Smooth muscle cell (in vitro differentiated cells): ENCODE results near the gene ACTL9. TPM values are rescaled to one million over a fixed set of nuclear protein-coding genes. Genes with fewer than 3 reads are reported as not detected.

ENCODE experiments used
- DNase-seq: peaks from one replicate; lab custom pipeline; 2025; ENCODE audit not compliant: unreplicated experiment; lab: John Stamatoyannopoulos, UW
- H2AFZ ChIP-seq: fragments of 200-600 bp; sonication (generic); 2 replicates; pipeline ENCODE4 v1.6.0; 2016; ENCODE audit warnings: antibody characterized with exemption, low read depth, mild to moderate bottlenecking
- H3F3A ChIP-seq: fragments of 200-600 bp; sonication (generic); 2 replicates; pipeline ENCODE4 v1.6.0; 2017; ENCODE audit warnings: antibody characterized with exemption, low read depth
- H3K27ac ChIP-seq: fragments of 200-600 bp; sonication (generic); 2 replicates; pipeline ENCODE4 v1.5.1; 2016; ENCODE audit warnings: low read depth, mild to moderate bottlenecking
- H3K27me3 ChIP-seq: fragments of 200-600 bp; sonication (generic); 2 replicates; pipeline ENCODE4 v1.6.1; 2016; ENCODE audit warnings: low read depth, mild to moderate bottlenecking
- H3K36me3 ChIP-seq: fragments of 200-600 bp; sonication (generic); 2 replicates; pipeline ENCODE4 v1.5.1; 2016; ENCODE audit warnings: low read depth
- H3K4me1 ChIP-seq: fragments of 200-600 bp; sonication (generic); 2 replicates; pipeline ENCODE4 v1.5.1; 2016; ENCODE audit warnings: low read depth
- H3K4me2 ChIP-seq: fragments of 200-600 bp; sonication (generic); 2 replicates; pipeline ENCODE4 v1.6.0; 2016; ENCODE audit warnings: mild to moderate bottlenecking
- H3K4me3 ChIP-seq: fragments of 200-600 bp; sonication (generic); 2 replicates; pipeline ENCODE4 v1.5.1; 2016; ENCODE audit warnings: mild to moderate bottlenecking
- H3K79me2 ChIP-seq: fragments of 200-600 bp; sonication (generic); 2 replicates; pipeline ENCODE4 v1.6.0; 2016; ENCODE audit warnings: low read depth, mild to moderate bottlenecking
- H3K9ac ChIP-seq: fragments of 200-600 bp; sonication (generic); 2 replicates; pipeline ENCODE4 v1.6.0; 2016; ENCODE audit warnings: low read depth
- H3K9me3 ChIP-seq: fragments of 200-600 bp; sonication (generic); replicated peaks from 2 replicates; pipeline ENCODE4 v1.5.1; 2016; ENCODE audit warnings: low read depth
- H4K20me1 ChIP-seq: fragments of 200-600 bp; sonication (generic); 2 replicates; pipeline ENCODE4 v1.6.0; 2016; ENCODE audit warnings: low read depth
- CTCF ChIP-seq: fragments of 200-600 bp; sonication (generic); IDR thresholded peaks from 2 replicates; pipeline ENCODE4 v1.5.1; 2017; ENCODE audit warnings: borderline replicate concordance, mild to moderate bottlenecking, antibody characterized with exemption; ENCODE audit not compliant: insufficient read depth, poor library complexity, severe bottlenecking
- WGBS: methylation state at CpG from one replicate; pipeline ENCODE4 v1.1.7; 2016; ENCODE audit warnings: low lambda C conversion rate; 5-methylcytosine and 5-hydroxymethylcytosine counted together
- polyA plus RNA-seq: library from polyadenylated mRNA; unstranded; fragments of >200 nt; fragmentation: Nextera tagmentation; extraction: Ambion mirVana; gene quantifications from 2 replicates; pipeline ENCODE4 v1.2.1, GENCODE V29; 2016
- total RNA-seq: library from RNA; depleted of rRNA; stranded (reverse); fragments of >200 nt; gene quantifications from 2 replicates; pipeline ENCODE4 v1.2.3, GENCODE V29; 2014

ACTL9 gene
- total and polyA plus RNA-seq, 2 experiments from 2014 or later, result not detected

GRCh38 chr19:8665468-8666213, 33.0 kb downstream of the ACTL9 start:
- H3K27me3 ChIP-seq, result no peaks in the 10 kb centered on the region
- H4K20me1 ChIP-seq, result no peaks in the 10 kb centered on the region

DNA sequence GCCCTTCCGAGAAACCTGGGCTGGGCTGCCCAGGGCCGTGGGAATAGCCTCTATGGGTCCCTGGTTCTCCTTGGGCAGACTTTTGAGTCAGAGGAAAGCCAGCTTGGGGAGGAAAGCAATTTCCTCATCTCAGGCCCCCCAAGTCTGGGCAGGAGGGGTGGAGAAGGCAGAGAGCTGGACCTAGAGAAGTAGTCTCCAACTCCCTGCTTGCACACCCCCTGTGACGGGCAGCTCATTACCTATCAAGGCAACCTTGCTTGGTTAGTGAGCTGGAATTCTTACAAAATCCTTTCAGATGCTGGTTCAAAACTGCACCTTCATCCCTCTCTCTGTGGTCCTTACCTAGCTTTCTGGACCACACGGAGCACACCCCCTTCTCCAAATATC, 33.9 kb downstream of the ACTL9 start:
- Histone ChIP-seq H2AFZ (no peak overlapping the region), H3K27ac (no peak overlapping the region), H3F3A (no peaks in the 10 kb centered on the region), H3K27me3 (no peaks in the 10 kb centered on the region), H3K9ac (no peak overlapping the region), H3K4me2 (no peak overlapping the region), H3K36me3 (no peaks in the 10 kb centered on the region), H3K79me2 (no peaks in the 10 kb centered on the region), H3K9me3 (no peaks in the 10 kb centered on the region), H3K4me1 (no peaks in the 10 kb centered on the region), H4K20me1 (no peaks in the 10 kb centered on the region), H3K4me3 (no peak overlapping the region)
- TF ChIP-seq CTCF, result no peak
- 74% methylated on average over 4 of the region's 4 CpGs for WGBS
- DNase-seq, result no peak

More at GRCh38 chr19:8665468-8666213, 33.0 kb downstream of the ACTL9 start:
- Histone ChIP-seq H3K9ac (no peak overlapping the region), H3K4me3 (no peak overlapping the region), H3K9me3 (no peaks in the 10 kb centered on the region), H2AFZ (no peak overlapping the region), H3K36me3 (no peaks in the 10 kb centered on the region), H3K27ac (no peak overlapping the region), H3K4me2 (no peak overlapping the region), H3F3A (no peaks in the 10 kb centered on the region), H3K4me1 (no peaks in the 10 kb centered on the region), H3K79me2 (no peaks in the 10 kb centered on the region)
- 75% methylated on average over 3 of the region's 3 CpGs for WGBS
- no peak for DNase-seq
- no peak for TF ChIP-seq CTCF

GRCh38 chr19:8663920-8664670, 34.5 kb downstream of the ACTL9 start:
- Histone ChIP-seq H3K4me3 (no peak overlapping the region), H3K27me3 (no peaks in the 10 kb centered on the region), H3K4me2 (no peak overlapping the region), H3K79me2 (no peaks in the 10 kb centered on the region), H3K4me1 (no peaks in the 10 kb centered on the region), H4K20me1 (no peaks in the 10 kb centered on the region), H3K9ac (no peak overlapping the region), H3K27ac (no peak overlapping the region), H3F3A (no peaks in the 10 kb centered on the region), H2AFZ (no peak overlapping the region), H3K36me3 (no peaks in the 10 kb centered on the region), H3K9me3 (no peaks in the 10 kb centered on the region)
- 60% methylated on average over 22 of the region's 22 CpGs for WGBS
- TF ChIP-seq CTCF, result no peak
- DNase-seq, result no peak
